Vagina (tissue), 2 donors: ENCODE results near the gene PTPRD. TPM values are rescaled to one million over a fixed set of nuclear protein-coding genes. Genes with fewer than 3 reads are reported as not detected.

Source experiments
- DNase-seq, 2 donors: peaks; one replicate each; pipeline ENCODE4 v3.0.0-alpha.2; 2017; ENCODE audit errors: extremely low spot score in 2 of 2
- H3K27ac ChIP-seq: fragments of 200-600 bp; sonication (generic); one replicate; pipeline ENCODE4 v1.5.1; 2019
- H3K27me3 ChIP-seq: fragments of 200-600 bp; sonication (generic); one replicate; pipeline ENCODE4 v1.5.1; 2019
- H3K36me3 ChIP-seq, 2 donors: fragments of 200-600 bp; sonication (generic); one replicate each; pipeline ENCODE4 v1.5.1; 2017 to 2019
- H3K4me1 ChIP-seq: fragments of 200-600 bp; sonication (generic); one replicate; pipeline ENCODE4 v1.5.1; 2019
- H3K4me3 ChIP-seq, 2 donors: fragments of 200-600 bp; sonication (generic); 1 replicate in 1 of 2; 2 replicates in 1 of 2; pipeline ENCODE4 v1.5.1; 2016 to 2019
- H3K9me3 ChIP-seq: fragments of 200-600 bp; sonication (generic); one replicate; pipeline ENCODE4 v1.5.1; 2019
- CTCF ChIP-seq, 3 experiments: fragments of 450-650 bp in 2 of 3; fragments of 200-600 bp in 1 of 3; sonication (generic) in 1 of 3; IDR thresholded peaks; one replicate each; pipeline ENCODE4 v1.5.1; 2017 to 2019; ENCODE audit warnings: antibody characterized with exemption in 3 of 3, mild to moderate bottlenecking in 2 of 3, moderate library complexity in 2 of 3
- POLR2A ChIP-seq, 2 donors: fragments of 450-650 bp; IDR thresholded peaks; one replicate each; pipeline ENCODE4 v1.6.1; 2017; ENCODE audit warnings: antibody characterized with exemption in 2 of 2, mild to moderate bottlenecking in 2 of 2, moderate library complexity in 2 of 2
- POLR2AphosphoS5 ChIP-seq, 2 donors: sonication (generic); formaldehyde crosslinking; IDR thresholded peaks; one replicate each; pipeline ENCODE4 v1.9.0; 2017; ENCODE audit warnings: antibody characterized with exemption in 2 of 2, mild to moderate bottlenecking in 2 of 2, low read depth in 1 of 2; ENCODE audit not compliant: insufficient read depth in 1 of 2
- intact Hi-C: fragments of 100-400 bp; cut with DNase I; formaldehyde crosslinking; loops from one replicate; pipeline ENCODE4 v1.15.1; 2023
- total RNA-seq: library from RNA; depleted of rRNA; stranded (reverse); fragments of >200 nt; gene quantifications from one replicate; pipeline ENCODE4 v1.2.3, GENCODE V29; 2016

Gene PTPRD
- total RNA-seq, 1 donor from 2014 or later = 10.3 TPM

- intact Hi-C loops = no loop called here
- Histone ChIP-seq H3K36me3 (no peaks in the 10 kb centered on the region), H3K4me3 (no peak overlapping the region), H3K9me3 (no peaks in the 10 kb centered on the region), H3K27ac (no peak overlapping the region), H3K27me3 (no peaks in the 10 kb centered on the region), H3K4me1 (no peaks in the 10 kb centered on the region)
- DNase-seq = no peak
- no peak for TF ChIP-seq POLR2A (IDR thresholded peaks at IDR 0.05)
- TF ChIP-seq CTCF (IDR thresholded peaks at IDR 0.05) = no peak
- TF ChIP-seq POLR2AphosphoS5 (IDR thresholded peaks at IDR 0.05; ENCODE audit: insufficient read depth in 1 of 2, low read depth in 1 of 2) = no peak
Observed at GRCh38 chr9:8889100-8889499, 1723.7 kb downstream of the PTPRD start.

GRCh38 chr9:8888591-8888990 lies 1724.2 kb downstream of the PTPRD start:
- Histone ChIP-seq H3K36me3 (no peaks in the 10 kb centered on the region), H3K4me3 (no peak overlapping the region), H3K27ac (no peak overlapping the region), H3K27me3 (no peaks in the 10 kb centered on the region), H3K4me1 (no peaks in the 10 kb centered on the region), H3K9me3 (no peaks in the 10 kb centered on the region)
- DNase-seq = no peak
- intact Hi-C loops = no loop called here
- TF ChIP-seq POLR2A (IDR thresholded peaks at IDR 0.05) = no peak
- no peak for TF ChIP-seq CTCF (IDR thresholded peaks at IDR 0.05)
- TF ChIP-seq POLR2AphosphoS5 (IDR thresholded peaks at IDR 0.05; ENCODE audit: insufficient read depth in 1 of 2, low read depth in 1 of 2) = no peak

- Histone ChIP-seq H3K4me1 (no peaks in the 10 kb centered on the region), H3K36me3 (no peaks in the 10 kb centered on the region), H3K4me3 (no peak overlapping the region), H3K27ac (no peak overlapping the region), H3K27me3 (no peaks in the 10 kb centered on the region), H3K9me3 (no peaks in the 10 kb centered on the region)
- no peak for DNase-seq
- intact Hi-C loops = no loop called here
- TF ChIP-seq CTCF (IDR thresholded peaks at IDR 0.05) = no peak
- no peak for TF ChIP-seq POLR2AphosphoS5 (IDR thresholded peaks at IDR 0.05; ENCODE audit: insufficient read depth in 1 of 2, low read depth in 1 of 2)
- no peak for TF ChIP-seq POLR2A (IDR thresholded peaks at IDR 0.05)
Observed at GRCh38 chr9:8887369-8887768, 1725.4 kb downstream of the PTPRD start.

GRCh38 chr9:8883321-8883720 lies 1729.5 kb downstream of the PTPRD start:
- Histone ChIP-seq H3K27me3 (no peaks in the 10 kb centered on the region), H3K4me1 (no peaks in the 10 kb centered on the region), H3K27ac (no peak overlapping the region), H3K36me3 (no peaks in the 10 kb centered on the region), H3K9me3 (no peaks in the 10 kb centered on the region), H3K4me3 (no peak overlapping the region)
- TF ChIP-seq POLR2AphosphoS5 (IDR thresholded peaks at IDR 0.05; ENCODE audit: insufficient read depth in 1 of 2, low read depth in 1 of 2) (no peak), CTCF (IDR thresholded peaks at IDR 0.05) (no peak), POLR2A (IDR thresholded peaks at IDR 0.05) (no peak)
- intact Hi-C loops = no loop called here
- DNase-seq = no peak

GRCh38 chr9:8880060-8880459 lies 1732.7 kb downstream of the PTPRD start:
- intact Hi-C loops = no loop called here
- Histone ChIP-seq H3K36me3 (no peaks in the 10 kb centered on the region), H3K9me3 (no peaks in the 10 kb centered on the region), H3K4me3 (no peak overlapping the region), H3K27me3 (no peaks in the 10 kb centered on the region), H3K4me1 (no peaks in the 10 kb centered on the region), H3K27ac (no peak overlapping the region)
- TF ChIP-seq POLR2A (IDR thresholded peaks at IDR 0.05) (no peak), CTCF (IDR thresholded peaks at IDR 0.05) (no peak), POLR2AphosphoS5 (IDR thresholded peaks at IDR 0.05; ENCODE audit: insufficient read depth in 1 of 2, low read depth in 1 of 2) (no peak)
- DNase-seq = no peak
